Medulla oblongata (tissue), 1 donor: ENCODE measurements around the gene SLC25A43.
"Not testable (repeated sequence)": the region's sequence is repeated elsewhere in the genome, so short reads cannot be mapped to it uniquely, and the experiment has no call there.

ENCODE experiments used
- DNase-seq: peaks from one replicate; pipeline ENCODE4 v3.0.0-alpha.2; 2015; ENCODE audit errors: extremely low spot score

The SLC25A43 gene

DNA sequence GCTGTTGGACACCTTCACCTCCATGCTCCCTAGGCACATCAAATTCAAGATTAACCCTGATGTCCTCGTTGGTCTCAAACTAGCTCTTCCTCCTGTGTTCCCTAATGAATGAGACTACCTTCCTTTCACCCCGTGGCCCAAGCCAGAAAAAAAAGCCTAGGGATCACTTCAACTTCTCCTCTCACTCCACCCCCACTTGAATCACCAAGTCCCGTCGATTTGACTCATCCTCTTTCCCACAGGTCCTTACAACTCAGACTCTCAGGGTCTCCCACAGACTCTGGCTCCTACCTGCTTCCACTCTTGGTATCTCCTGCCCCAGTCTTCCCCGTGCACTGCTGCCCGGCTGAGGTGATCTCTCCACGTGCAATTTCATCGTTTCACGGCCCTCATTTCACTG is 8.5 kb downstream of the SLC25A43 start:
- DNase-seq, result no peak

DNA sequence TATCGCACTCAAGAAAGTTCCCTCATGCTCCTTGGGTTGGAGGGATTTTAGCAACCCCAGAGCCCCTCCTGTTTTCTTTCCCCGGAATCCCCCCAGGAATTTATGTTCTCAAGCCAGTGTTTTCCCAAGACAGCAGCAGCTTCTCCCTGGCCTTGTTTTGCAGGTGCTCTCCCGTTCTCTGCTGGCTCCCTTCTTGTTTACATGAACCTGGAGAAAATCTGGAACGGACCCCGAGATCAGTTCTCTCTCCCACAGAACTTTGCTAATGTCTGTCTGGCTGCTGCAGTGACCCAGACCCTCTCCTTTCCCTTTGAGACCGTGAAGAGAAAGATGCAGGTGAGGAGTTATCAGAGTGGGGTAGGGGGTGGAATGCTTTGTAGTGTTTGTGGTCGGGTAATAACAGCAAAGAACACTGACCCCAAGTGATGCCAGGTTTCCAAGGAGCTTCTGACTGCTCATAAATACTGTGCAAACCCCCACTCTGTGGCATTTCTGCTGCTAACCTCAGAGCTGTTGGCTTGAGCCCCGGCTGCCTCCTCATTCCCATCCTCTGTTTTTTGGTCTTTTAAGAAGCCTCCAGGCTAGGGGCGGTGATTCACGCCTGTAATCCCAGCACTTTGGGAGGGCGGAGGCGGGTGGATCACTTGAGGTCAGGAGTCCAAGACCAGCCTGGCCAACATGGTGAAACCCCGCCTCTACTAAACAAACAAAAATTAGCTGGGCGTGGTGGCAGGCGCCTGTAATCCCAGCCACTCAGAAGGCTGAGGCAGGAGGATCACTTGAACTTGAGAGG is 11.1 kb downstream of the SLC25A43 start:
- DNase-seq, result no peak

DNA sequence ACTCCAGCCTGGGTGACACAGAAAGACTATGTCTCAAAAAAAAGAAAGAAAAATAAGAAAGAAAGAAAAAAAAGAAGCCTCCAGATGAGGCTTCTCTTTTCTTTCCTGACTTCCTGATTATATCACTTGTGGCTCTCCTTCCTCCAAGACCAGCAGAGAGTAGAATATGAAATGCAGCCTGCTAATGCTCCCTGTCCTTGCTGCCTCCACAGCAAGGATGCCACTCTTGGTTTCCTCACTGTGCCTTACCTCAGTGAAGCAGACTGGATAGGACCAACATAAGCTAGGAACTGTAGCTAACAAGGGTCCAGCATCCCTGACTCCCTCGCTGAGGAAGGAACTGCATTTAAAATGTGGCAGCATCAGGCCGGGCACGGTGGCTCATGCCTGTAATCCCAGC is 11.7 kb downstream of the SLC25A43 start:
- no peak for DNase-seq

DNA sequence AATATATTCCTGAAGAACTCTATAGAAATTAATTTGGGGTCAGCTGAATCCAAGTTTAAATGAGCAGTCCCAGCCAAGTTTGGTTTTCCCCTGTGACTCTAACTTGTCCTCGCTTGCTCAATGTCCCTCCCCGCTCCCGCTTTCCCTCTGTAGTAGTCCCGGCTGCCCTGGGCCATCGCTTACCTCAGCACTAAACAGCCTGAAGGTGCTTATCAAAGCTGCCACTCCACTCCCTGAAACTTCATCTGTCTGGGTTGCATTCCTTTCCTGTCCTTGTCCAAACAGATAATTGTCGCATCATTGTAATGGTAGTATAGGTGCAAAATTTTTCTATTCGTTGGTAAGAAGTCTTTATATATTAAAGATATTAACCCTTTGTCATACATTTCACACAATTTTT is 12.8 kb downstream of the SLC25A43 start:
- no peak for DNase-seq

DNA sequence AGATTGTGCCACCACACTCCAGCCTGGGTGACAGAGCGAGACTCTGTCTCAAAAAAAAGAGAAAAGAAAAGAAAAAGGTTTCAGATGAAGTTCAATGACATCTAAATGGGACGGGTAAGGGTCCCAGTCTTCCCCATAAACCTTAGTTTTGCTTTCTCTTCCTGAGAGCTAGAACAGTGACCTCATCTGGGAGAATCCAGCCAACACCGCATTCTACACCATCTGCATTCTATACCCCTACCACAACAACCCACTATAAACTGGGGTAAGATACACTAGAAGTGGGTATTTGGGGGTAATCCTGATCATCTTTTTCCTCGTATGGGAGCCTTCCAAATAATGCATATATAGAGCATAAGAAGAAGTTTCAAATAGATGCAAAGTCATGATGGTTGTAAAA is 18.2 kb downstream of the SLC25A43 start:
- DNase-seq, result no peak

DNA sequence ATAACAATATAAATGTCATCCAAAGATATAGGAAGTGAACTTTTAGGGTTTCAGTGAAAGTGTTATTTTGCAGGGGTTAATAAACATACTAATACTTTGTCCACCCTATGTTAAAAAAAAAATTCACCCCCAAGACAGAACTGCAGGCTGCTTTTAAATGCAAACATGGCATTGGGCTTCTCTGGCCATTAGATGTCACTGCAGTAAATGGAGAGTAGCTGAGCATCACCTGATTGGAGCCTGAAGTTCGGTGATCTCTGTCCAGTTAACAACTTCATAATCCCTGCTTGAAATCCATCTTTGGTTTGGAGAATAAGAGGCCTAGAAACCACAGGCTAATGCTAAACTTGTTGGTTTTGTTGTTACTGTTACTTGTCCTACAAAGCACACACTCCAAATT is 18.7 kb downstream of the SLC25A43 start:
- DNase-seq, result peak; percentile 14

DNA sequence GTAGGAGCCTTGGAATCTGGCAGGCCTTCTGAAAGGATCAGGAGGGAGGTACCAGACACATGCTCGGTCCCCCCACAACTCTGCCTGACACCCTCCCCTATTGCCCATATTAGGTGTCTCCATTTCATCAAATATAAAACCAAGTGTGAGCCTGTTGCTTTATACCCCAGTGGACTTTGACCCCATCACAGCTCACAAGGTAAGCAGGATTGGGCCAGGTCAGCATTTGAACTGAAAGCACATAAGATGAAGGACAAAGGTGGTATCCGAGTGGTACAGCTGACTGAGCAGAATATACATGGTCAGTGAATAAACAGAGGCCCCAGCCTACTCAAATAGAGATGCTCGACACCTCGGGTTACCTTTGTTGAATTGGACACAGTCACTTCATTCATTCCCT is 20.0 kb downstream of the SLC25A43 start:
- no peak for DNase-seq

DNA sequence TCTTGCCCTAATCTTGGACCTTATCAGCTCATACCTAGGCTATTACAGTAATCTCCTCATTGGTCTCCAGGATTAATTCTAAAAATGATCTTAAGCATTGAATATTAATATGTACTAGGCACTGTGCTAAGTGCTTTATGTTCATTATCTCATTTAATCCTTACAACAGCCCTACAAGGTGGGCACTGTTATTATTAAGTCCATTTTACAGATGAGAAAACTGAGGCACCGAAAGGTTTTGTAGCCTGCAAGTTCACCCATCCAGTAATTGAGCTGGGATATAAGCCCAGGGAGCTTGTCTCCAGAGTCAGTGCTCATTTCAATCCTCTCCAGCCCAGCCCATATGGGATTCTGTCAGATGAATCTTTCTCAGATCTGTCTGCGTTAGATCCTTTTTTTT is 20.8 kb downstream of the SLC25A43 start:
- no peak for DNase-seq

DNA sequence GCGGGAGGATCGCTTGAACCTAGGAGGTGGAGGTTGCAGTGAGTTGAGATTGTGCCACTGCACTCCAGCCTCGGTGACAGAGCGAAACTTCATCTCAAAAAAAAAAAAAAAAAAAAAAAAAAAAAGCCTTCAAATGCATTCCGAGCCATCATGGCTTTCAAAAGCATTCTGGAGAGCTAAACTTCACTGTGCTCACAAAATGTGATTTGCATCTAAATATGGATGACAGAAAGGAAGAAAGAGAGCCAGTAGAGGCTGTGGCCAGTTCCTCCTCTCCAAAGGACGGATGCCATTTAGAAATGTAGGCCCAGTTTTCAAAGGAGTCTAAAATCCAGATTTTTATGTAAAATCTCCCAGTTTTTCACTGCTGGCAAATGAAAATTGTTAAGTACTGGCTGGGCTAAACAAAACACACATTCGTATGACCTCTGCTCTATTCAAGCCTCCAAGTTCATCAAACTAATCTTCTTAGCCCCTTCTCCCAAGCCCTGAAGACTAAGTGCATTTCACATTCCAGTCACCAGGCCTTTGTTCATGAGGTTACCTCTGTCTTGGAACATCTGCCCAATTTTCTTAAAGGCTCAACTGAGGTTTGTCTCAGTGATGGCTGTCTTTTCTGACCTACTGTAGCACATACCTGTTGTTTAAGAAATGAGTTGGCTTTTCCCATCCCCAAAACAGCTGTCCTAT is 22.0 kb downstream of the SLC25A43 start:
- no peak for DNase-seq

DNA sequence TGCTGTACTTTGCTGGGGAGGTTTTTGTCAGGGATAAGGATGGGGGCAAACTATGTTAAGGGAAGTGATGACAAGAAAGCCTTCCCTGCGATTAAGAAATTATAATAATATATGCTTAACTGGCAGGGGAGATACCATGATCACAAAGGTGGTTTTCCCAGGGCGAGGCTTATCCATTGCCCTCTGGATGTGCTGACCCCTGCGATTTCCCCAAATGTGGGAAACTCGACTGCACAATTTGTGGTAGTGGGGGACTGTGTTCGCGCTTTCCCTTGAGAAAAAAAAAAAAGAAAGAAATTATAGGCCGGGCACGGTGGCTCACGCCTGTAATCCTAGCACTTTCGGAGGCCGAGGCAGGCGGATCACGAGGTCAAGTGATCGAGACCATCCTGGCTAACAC is 24.5 kb downstream of the SLC25A43 start:
- no peak for DNase-seq

DNA sequence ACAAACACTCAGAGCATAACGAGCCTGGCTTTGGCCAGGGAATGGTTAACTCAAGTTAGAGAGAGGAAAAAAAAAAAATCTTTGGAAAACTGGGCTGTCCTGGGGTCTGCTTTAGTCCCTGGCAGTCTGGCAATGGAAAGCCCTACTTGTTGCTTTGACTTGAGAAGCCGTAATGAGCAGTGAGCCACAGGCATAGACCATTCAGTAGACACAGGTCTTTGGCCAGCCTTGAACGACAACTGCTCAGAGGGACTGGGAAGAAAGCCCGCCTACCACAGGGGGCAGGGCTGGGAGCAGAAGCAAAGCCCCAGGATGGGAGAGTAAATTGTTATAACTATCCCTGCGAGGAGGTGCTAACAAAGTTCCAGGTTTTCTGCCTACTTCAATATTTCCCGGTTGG is 25.9 kb downstream of the SLC25A43 start:
- DNase-seq, result peak; percentile 25

DNA sequence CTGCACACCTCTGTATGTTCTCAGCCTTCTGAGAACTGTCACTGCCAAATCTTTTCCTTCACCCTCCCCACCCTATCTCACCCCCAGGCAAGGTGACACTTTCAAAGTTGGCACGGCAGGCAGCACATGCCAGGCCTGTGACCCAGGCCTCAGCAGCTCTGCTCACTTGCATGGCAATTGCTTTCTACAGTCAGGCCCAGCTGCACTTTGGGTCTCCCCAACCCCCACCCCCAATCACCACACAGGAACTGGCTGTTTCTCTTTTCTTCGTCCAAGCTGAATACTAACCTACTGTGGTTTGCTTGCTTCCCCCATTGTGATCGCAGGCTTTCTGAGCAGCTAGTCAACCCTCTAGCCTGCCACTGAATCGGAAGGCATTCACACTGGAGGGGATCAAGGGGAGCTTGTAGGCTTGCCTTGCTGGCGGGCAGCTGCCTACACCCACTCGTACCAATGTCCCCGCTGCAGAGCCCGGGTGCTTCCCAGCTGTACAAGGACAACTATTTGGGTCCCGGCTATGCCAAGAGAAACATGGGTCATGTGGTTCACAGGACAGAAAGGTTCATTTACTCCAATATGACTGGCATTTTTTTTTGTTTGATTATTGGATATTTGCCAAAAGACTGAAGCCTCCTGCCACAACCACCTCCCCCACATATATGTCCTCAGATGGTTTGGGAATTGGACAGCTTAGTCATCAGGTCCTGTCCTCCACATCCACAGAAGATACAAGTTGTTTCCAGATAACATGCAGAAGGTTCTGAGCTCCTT is 28.1 kb downstream of the SLC25A43 start:
- peak; percentile 36 for DNase-seq

DNA sequence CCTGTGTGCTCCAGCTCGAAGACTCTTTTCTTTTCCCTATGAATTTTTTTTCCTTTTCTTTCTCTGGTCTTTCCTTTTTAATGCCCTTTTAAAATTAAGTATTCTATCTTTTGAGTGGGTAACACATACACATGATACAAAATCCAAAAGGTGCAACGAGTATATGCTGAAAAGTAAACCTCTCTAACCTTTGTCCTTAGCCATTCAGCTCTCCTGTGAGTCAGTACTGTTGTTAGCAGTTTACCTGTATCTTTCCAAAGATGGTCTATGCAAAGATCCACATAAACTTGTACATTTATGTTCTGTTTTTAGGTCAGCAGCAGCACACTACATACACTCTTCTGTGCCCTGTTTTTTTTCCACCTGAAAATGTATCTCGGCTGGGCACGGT is 28.7 kb downstream of the SLC25A43 start:
- DNase-seq, result no peak

DNA sequence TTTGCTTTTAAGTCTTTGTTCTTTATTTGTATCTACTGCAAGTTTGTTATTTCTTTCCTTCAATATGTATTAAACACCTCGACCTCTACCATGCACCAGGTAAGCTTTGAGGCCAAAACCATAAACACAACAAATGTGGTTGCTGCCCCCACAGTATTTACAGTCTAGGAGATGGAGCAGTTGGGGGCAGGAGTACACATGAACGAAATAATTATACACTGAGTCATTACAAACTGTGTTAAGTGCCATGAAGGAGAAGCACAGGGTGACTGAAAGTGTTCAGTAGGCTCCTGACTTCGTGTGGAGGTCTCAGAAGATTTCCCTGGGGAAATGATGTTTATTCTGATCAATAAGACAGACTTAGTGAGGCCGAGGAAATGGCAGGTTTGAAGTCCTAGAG is 30.3 kb downstream of the SLC25A43 start:
- DNase-seq, result no peak

DNA sequence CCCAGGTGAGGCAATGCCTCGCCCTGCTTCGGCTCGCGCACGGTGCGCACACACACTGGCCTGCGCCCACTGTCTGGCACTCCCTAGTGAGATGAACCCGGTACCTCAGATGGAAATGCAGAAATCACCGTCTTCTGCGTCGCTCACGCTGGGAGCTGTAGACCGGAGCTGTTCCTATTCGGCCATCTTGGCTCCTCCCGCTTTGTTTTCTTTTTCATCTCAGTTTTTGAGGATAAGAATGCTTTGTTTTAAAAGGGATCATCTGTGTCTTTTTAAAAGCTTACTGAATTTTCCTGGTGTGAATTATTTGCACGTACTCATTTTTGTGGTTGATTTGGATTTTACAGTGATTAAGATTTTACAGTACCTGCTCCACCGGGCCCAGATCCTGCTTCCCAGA is 42.2 kb downstream of the SLC25A43 start:
- DNase-seq, result not testable (repeated sequence)

DNA sequence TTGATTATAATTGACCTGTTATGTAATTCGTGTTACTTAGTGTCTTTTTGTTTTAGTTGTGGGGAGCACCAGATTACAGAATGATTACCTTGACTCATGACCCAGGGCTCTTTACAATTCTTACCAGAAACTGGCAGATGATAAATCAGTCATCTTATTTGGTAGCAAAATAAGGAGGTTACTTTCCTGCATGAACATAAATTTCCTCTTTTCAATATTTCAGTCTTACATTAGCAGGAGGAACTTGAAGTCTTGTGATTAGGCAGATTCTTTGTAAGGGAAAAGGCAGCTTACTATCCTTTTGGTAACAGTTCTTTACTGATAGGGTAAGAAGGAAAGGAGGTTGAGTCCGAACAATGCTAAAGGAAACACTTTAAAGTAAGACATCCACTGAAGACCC is 43.1 kb downstream of the SLC25A43 start:
- DNase-seq, result no peak

DNA sequence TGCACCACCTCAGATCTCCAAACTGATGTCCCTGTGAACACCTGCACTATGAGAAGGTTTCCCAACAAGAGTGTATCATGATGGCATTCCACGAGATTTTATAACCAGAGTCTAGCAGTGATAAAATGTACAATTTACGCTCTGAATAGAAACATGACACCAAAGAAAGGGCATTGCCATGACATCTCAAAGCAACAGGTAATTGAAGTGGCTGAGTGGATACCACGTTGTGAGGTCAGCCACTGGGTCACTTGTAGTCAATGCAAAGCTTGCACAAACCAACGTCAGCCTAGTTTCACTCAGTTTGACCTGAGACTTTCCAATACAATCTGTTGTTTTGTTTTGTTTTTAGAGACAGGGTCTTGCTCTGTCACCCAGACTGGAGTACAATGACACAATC is 54.1 kb downstream of the SLC25A43 start:
- DNase-seq, result no peak

DNA sequence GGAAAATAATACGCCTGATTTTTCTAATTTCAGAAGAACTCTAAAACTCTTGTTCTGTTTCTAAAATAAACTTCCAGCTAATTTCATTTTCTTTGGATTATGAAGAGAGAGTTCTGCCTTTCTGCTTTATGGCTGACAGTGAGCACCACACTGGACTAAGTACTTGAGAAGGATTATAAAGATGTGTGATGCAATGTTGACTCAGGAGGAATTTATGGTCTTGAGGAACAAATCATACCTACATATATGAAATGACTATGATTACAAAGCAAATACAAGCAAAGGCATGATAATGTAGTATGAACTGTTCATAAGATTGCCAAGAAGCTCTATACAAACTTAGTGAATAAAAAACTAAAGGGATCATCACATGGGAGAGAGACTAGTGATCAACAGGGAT is 56.1 kb downstream of the SLC25A43 start:
- DNase-seq, result no peak

DNA sequence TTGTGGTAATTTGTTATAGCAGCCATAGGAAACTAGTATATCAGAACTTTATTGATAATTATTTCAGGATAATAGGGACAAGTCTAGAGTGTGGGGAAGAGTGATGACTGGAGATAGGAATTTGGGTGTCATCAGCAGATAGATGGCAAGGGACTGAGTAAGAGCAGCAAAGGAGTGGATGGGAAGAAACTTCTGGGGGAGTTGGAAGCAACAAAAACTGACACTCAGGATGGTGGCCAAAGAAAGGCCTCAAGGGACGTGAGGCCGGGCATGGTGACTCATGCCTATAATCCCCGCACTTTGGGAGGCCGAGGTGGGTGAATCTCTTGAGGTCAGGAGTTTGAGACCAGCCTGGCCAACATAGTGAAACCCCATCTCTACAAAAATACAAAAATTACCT is 60.0 kb downstream of the SLC25A43 start:
- no peak for DNase-seq

DNA sequence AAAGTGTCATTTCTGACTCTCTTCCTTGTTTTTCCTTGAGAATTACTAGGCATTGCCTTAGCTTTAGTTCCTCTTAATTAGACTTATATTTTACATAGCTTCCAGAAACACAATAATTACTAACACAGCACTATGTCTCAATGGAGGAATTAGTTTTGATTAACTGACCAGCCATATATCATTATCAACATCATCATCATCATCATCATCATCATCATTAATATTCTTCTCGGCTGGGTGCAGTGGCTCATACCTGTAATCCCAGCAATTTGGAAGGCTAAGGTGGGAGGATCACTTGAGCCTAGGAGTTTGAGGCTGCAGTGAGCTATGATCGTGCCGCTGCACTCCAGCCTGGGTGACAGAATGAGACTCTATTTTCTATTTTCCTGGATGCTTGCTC is 66.4 kb downstream of the SLC25A43 start:
- DNase-seq, result no peak

DNA sequence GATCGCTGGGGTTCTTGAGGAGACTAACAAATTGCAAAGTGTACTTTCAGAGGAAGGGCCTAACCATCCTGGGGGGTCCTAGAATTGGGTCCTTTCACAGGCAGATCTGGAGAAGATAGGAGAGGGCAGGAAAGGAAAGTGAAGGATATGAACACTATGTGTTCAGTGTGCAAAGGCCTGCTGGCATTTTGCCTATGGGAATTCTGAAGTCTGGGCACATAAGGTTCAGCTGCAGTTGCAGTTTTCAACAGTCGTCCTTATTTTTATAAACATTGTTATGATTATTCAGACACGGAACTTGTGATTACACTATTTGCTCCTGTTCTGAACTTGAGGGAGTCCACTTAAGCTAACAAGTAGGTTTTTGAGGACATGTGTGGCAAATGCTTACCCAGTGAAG is 67.8 kb downstream of the SLC25A43 start:
- no peak for DNase-seq

DNA sequence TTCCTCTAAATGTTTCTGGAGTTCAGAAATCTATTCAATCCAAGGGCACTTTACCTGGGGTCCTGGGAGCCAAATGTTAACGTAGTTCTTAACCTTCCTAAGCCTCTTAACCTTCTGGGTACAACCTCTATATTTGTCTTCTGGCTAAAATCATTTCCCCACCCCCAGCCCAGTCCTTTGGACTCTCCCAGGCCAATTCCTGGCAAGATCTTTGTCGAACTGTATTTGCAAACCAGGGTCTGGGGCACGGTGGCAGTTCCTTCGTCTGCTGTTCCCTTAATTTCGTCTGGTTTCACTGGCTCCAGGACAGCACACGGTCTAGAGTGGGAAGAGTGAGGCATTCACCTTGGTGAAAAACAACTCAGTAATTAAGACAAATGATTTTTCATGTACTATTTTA is 68.3 kb downstream of the SLC25A43 start:
- DNase-seq, result no peak
